Measurements from ENCODE around the gene ATOH8.

ATOH8 gene

DNA sequence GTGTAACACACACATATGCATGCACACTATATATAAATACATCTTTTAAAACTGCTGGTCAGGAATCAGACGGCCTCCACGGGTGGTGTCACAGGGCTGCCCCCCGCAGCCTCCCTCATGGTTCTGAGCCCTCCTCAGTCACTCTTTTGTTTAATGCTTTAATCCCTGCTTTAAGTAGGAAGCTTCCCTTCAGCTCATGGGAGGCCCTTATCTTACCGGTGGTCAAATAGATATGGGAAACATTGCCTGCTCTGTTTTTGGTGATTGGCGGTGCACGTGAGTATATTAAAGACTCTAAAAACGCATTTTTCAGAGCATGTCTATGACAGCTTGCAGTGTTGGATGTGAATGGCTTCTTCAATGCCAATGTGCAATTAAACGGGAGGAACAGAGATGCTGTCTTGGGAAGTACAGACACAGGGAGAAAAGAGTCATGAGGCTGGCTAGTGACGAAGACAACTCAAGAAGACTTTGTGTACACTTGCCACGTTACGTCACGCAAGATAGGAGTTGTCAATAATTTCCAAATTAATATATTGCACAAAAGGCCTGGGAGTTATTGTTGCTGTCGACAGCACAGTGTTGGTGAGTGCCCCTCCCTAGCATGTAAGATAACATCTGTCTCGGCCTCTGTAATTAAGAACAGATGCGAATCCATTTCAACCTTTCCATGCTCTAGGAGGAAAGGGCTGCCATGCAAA, 36.3 kb upstream of the ATOH8 start:
- in situ Hi-C loops (cut with HindIII; ENCODE audit: low sequenced_read_pairs): loop anchor here (5.0 kb wide), 2 partner anchors 85 to 365 kb away; no protein-coding TSS in a partner anchor

GRCh38 chr2:85718009-85718391, 35.8 kb upstream of the ATOH8 start:
- in situ Hi-C loops (cut with HindIII; ENCODE audit: low sequenced_read_pairs): loop anchor here (5.0 kb wide), 2 partner anchors 84 to 364 kb away; no protein-coding TSS in a partner anchor

DNA sequence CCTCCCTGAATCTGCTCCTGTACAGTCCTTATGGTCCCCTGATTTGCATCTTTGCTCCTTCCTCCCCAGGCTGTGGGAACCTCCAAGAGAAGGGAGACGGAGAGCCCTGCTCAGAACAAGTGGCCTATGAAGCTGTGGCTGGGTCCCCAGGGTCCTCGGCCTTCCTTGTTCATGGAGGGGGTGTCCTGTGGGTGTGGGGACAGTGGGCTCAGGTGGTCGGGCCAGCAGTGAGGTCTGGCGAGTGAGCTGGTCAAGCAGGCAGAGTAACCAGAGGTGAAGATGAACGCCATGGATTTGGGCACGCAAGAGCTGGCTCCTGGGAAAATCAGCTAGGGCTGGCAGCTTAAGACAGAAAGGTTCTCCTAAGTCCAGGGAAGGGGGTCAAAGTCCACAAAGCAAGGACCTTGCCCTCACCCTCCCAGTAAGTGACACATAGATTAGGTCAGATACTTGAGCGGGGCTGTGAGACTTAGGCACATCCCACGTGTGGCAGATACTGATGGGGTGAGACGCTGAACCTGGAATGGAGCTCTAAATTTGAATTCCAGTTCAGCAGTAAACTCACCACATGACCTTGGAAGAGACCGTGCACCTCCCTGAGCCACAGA, 34.8 kb upstream of the ATOH8 start:
- in situ Hi-C loops (cut with HindIII; ENCODE audit: low sequenced_read_pairs): loop anchor here (5.0 kb wide), 2 partner anchors 83 to 363 kb away; no protein-coding TSS in a partner anchor

- in situ Hi-C loops (cut with HindIII; ENCODE audit: low sequenced_read_pairs): loop anchor here (5.0 kb wide), 2 partner anchors 83 to 363 kb away; no protein-coding TSS in a partner anchor
Measured at GRCh38 chr2:85719609-85720240, 34.1 kb upstream of the ATOH8 start.

GRCh38 chr2:85720533-85720932, 33.3 kb upstream of the ATOH8 start:
- in situ Hi-C loops (cut with HindIII; ENCODE audit: low sequenced_read_pairs): no loop called here

DNA sequence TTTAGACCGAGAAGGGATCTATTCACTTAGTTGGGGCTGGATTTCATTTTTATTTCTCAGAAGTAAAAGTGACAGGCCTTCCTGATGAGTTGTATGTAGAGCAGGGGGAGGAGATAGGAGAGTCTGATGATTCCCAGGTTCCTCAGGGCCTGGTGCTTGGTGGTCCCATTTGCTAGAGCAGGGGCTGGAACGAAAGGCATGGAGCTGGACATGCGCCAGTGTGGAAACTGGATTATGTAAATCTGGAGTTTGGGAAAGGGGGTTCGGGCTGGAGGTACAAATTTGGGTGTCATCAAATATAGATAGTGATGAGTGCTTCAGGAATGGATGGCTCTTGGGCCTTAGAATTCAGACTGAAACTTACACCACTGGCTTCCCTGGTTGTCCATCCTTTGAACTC, 32.1 kb upstream of the ATOH8 start:
- in situ Hi-C loops (cut with HindIII; ENCODE audit: low sequenced_read_pairs): no loop called here

DNA sequence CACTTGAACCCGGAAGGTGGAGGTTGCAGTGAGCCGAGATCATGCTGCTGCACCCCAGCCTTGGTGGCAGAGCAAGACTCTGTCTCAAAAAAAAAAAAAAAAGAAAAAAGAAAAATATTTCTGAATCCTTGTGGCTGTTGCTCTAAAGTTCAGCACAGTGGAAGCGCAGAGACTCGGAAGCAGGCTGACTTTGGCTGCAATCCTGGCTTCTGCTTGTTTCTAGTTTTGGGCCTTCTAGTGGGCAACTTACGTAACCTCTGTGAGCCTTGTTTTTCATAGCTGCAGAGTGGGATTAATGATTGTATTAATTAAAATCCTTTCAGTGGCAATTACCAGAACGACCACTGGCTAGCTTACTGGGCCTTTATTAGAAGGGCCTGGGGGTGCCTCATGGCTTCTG, 31.3 kb upstream of the ATOH8 start:
- in situ Hi-C loops (cut with HindIII; ENCODE audit: low sequenced_read_pairs): no loop called here

- in situ Hi-C loops (cut with HindIII; ENCODE audit: low sequenced_read_pairs): no loop called here
Measured at GRCh38 chr2:85723707-85724360, 30.0 kb upstream of the ATOH8 start.

DNA sequence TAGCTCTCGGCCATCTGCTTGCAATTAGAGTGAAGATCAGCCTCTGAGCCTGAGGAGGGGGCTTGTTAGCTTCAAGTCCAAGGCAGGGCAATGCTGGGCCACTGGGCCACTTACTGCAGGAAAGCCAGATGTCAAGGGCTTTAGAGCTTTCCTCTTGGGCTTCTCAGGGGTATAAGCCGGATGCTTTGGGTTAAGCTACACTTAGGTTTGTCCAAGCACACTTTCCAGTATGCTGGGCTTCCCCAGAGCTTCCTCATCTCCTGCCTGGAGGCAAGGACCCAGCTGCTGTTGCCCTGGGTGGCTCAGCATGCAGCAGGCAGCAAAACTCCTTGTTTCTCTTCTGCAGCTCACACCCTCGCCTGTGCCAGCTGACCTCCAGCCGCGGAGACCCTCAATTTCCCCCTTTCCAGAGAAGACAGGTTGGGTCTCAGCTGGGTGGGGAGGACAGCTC, 29.0 kb upstream of the ATOH8 start:
- in situ Hi-C loops (cut with HindIII; ENCODE audit: low sequenced_read_pairs): no loop called here

DNA sequence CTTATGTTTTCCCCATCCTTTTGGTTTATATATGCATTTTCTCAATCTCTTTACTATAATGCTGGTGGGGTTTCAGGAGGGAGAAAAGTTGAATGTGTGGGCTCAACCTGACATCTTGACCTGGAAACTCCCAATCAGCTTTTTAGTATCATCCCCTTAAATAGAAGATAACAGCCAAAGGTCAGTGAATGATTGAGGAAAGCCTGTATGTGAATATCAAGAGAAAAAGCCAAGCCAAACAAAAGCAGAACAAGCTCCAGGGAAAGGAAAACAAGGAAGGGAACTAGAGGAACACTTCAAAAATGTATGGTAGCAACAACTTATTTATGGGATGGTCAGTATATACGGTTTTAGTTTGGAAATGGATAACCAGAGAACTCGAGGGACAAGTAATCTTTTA, 28.3 kb upstream of the ATOH8 start:
- in situ Hi-C loops (cut with HindIII; ENCODE audit: low sequenced_read_pairs): no loop called here

DNA sequence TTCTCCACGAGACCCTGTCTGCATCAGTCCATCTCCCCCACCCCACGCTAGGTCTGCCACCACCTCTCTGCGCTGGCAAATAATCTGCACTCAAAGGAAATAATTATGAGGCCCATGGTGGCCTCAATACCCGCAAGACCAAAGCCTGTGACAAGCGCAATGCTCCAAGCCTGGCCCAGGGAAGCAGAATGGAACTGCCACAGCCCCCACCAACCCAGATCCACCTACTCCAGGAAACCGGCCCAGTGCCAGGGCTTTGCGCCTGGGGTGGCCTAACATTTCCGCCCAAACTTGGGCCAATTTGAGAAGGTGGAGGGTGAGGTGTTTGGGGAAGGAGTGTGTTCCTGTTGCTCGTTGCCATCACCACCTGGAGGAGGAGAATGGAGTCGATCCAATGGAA, 26.0 kb upstream of the ATOH8 start:
- in situ Hi-C loops (cut with HindIII; ENCODE audit: low sequenced_read_pairs): no loop called here

GRCh38 chr2:85728342-85728741, 25.4 kb upstream of the ATOH8 start:
- in situ Hi-C loops (cut with HindIII; ENCODE audit: low sequenced_read_pairs): no loop called here

GRCh38 chr2:85728883-85729824, 24.6 kb upstream of the ATOH8 start:
- in situ Hi-C loops (cut with HindIII; ENCODE audit: low sequenced_read_pairs): no loop called here

DNA sequence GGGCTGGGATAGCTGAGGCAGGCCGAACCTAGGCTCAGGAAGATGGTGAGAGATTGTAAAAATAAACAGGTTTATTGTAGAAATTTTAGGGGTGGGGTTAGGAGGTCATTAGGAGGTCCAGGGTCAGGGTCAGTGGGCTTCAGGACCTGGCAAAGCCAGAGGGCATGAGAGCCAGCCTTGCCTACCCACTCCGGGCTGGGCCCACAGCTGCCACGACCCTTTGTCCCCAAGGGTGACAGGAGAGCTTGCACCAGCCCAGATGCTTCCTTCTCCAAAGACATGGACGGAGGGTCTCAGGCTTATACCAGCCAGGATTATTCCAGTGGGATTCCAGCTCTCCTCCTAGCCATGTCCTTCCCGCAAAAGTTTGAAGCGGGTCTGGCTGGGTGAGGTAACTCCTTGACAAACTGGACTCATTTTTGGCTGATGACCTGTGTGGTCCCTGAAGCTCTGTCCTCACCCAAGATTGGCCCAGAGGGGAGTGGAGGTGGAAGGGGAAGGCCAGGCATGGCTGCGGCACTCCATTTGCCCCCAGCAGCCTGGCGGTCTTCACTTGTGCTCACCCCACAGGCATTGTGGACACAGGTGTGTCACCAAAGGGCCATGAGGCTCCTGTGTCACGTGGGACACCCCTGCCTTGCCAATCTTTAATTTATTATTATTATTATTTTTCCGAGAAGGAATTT, 23.8 kb upstream of the ATOH8 start:
- in situ Hi-C loops (cut with HindIII; ENCODE audit: low sequenced_read_pairs): no loop called here

DNA sequence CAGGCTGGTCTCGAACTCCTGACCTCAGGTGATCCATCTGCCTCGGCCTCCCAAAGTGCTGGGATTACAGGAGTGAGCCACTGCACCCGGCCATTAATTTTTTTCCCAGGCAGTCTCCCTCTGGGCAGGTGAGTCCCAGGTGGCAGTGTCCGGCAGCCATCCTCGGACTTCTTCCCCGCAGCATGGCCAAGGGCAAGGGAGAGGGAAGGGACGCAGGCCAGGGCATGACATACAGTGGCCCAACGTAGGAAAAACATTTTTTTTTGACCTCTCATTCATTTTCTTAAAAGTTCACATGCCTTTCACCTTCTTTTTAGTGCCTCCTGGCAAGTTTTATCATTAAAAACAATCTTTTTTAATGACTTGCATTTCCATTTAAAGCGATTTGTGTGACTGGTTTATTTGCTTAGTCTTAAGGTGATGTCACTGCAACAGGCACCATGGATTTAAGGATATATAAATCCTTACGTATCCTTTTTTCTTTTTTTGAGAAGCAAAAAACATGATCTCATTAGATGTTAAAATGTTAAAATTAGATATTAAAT, 23.0 kb upstream of the ATOH8 start:
- in situ Hi-C loops (cut with HindIII; ENCODE audit: low sequenced_read_pairs): no loop called here

- in situ Hi-C loops (cut with HindIII; ENCODE audit: low sequenced_read_pairs): no loop called here
Measured at GRCh38 chr2:85731606-85732005, 22.2 kb upstream of the ATOH8 start.

DNA sequence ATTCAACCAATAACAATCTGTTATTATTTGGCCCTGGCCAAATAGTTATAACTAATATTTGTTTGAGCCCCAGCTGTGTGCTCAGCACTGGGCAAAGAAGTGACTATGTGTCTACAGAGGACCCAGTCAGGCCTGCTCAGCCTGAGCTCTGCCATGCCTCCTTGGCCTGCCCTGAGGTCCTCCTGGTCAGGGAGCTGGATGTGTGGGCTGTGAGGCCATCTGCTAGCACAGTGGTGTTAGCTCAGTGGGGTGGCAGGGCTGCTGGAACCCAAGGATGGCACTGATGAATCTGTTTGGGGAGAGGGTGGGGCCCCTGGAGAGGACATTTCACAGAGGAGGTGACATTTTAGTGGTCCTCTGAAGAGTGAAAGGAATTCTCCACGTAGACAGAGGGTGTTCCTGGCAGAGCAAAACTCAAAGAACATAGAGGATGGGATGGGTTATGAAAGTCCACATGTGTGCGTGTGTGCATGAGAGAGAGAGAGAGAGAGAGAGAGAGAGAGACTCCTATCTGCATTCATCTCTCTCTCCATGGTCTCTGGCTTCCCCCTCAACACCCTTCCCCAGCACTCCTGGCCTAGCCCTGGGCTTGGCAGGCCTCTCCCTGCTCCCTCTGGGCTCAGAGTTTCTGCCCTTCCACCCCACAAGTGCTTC, 21.2 kb upstream of the ATOH8 start:
- in situ Hi-C loops (cut with HindIII; ENCODE audit: low sequenced_read_pairs): no loop called here

- in situ Hi-C loops (cut with HindIII; ENCODE audit: low sequenced_read_pairs): no loop called here
Measured at GRCh38 chr2:85733121-85733960, 20.4 kb upstream of the ATOH8 start.

Data from endothelial cell of hepatic sinusoid (primary cell).